Tibial nerve (tissue), 4 donors: Measurements from ENCODE around the gene PPP1R1B. TPM values are rescaled to one million over a fixed set of nuclear protein-coding genes. Genes with fewer than 3 reads are reported as not detected.

Experiments used
- DNase-seq, 2 donors: peaks; one replicate each; pipeline ENCODE4 v3.0.0-alpha.2; 2019; ENCODE audit warnings: low spot score in 2 of 2
- H3K27ac ChIP-seq, 4 donors: fragments of 200-600 bp; sonication (generic) in 3 of 4; one replicate each; pipeline ENCODE4 v1.5.1; 2017 to 2019; ENCODE audit warnings: mild to moderate bottlenecking in 1 of 4
- H3K27me3 ChIP-seq, 2 donors: fragments of 200-600 bp; sonication (generic) in 1 of 2; one replicate each; pipeline versions ENCODE4 v1.5.1 to v1.6.0; 2017 to 2019
- H3K36me3 ChIP-seq, 3 donors: fragments of 200-600 bp; sonication (generic); one replicate each; pipeline ENCODE4 v1.5.1; 2018 to 2019
- H3K4me1 ChIP-seq, 4 donors: fragments of 200-600 bp; sonication (generic) in 3 of 4; one replicate each; pipeline ENCODE4 v1.5.1; 2017 to 2019
- H3K4me3 ChIP-seq, 4 donors: fragments of 200-600 bp; sonication (generic) in 3 of 4; one replicate each; pipeline ENCODE4 v1.5.1; 2017 to 2019; ENCODE audit warnings: mild to moderate bottlenecking in 1 of 4, moderate library complexity in 1 of 4
- H3K9me3 ChIP-seq, 4 donors: fragments of 200-600 bp; sonication (generic) in 3 of 4; one replicate each; pipeline ENCODE4 v1.5.1; 2017 to 2019
- CTCF ChIP-seq, 5 experiments: fragments of 200-600 bp in 3 of 5; fragments of 450-650 bp in 2 of 5; sonication (generic) in 3 of 5; IDR thresholded peaks; one replicate each; pipeline ENCODE4 v1.5.1; 2016 to 2019; ENCODE audit warnings: antibody characterized with exemption in 5 of 5, mild to moderate bottlenecking in 3 of 5, moderate library complexity in 2 of 5
- EP300 ChIP-seq, 2 donors: sonication (generic); formaldehyde crosslinking; IDR thresholded peaks; one replicate each; pipeline ENCODE4 v1.6.1; 2017; ENCODE audit warnings: antibody characterized with exemption in 2 of 2, mild to moderate bottlenecking in 1 of 2
- POLR2A ChIP-seq, 2 donors: fragments of 450-650 bp; IDR thresholded peaks; one replicate each; pipeline ENCODE4 v1.6.1; 2017; ENCODE audit warnings: antibody characterized with exemption in 2 of 2, mild to moderate bottlenecking in 2 of 2, moderate library complexity in 2 of 2
- WGBS, 2 donors: methylation state at CpG; one replicate each; pipeline ENCODE4 v1.1.5; 2018; 5-methylcytosine and 5-hydroxymethylcytosine counted together
- total RNA-seq, 4 donors: library from RNA; depleted of rRNA; stranded (reverse); fragments of >200 nt; gene quantifications; one replicate each; pipeline ENCODE4 v1.1.0, GENCODE V29; 2016

Gene PPP1R1B
- total RNA-seq, 4 donors from 2014 or later = 10.4 to 20.4 (median 12.7) TPM

- Histone ChIP-seq H3K36me3 (no peaks in the 10 kb centered on the region), H3K27me3 (no peaks in the 10 kb centered on the region), H3K4me1 (peaks cover 0 to 94% (median 52%) of the 10 kb centered on the region in 4 donors), H3K4me3 (peak overlapping the region; percentile 62 to 95 (median 76)), H3K9me3 (no peaks in the 10 kb centered on the region), H3K27ac (peak overlapping the region in 2 of 4 donors; percentile 90 to 96)
- 72 to 86% methylated on average over 7 of the region's 7 CpGs for WGBS, 2 donors
- no peak for DNase-seq
- no peak for TF ChIP-seq CTCF (IDR thresholded peaks at IDR 0.05)
- no peak for TF ChIP-seq POLR2A (IDR thresholded peaks at IDR 0.05)
- TF ChIP-seq EP300 (IDR thresholded peaks at IDR 0.05) = no peak
These were observed 11.6 kb downstream of the PPP1R1B start for GRCh38 chr17:39638317-39638716.

GRCh38 chr17:39639043-39639442, 12.3 kb downstream of the PPP1R1B start:
- no peak for TF ChIP-seq CTCF (IDR thresholded peaks at IDR 0.05)
- no peak for TF ChIP-seq POLR2A (IDR thresholded peaks at IDR 0.05)
- no peak for TF ChIP-seq EP300 (IDR thresholded peaks at IDR 0.05)
- no peaks in the 10 kb centered on the region for H3K27me3 ChIP-seq
- peak overlapping the region in 2 of 4 donors; percentile 72 to 78 for H3K27ac ChIP-seq
- no peak overlapping the region for H3K4me3 ChIP-seq
- 62 to 68% methylated on average over 2 of the region's 2 CpGs for WGBS, 2 donors
- H3K36me3 ChIP-seq = no peaks in the 10 kb centered on the region
- no peaks in the 10 kb centered on the region for H3K9me3 ChIP-seq
- peaks cover 0 to 94% (median 51%) of the 10 kb centered on the region in 4 donors for H3K4me1 ChIP-seq
- no peak for DNase-seq

- TF ChIP-seq EP300 (IDR thresholded peaks at IDR 0.05) (peak in 1 of 2 donors; percentile 26), POLR2A (IDR thresholded peaks at IDR 0.05) (no peak)
- H3K4me3 ChIP-seq = no peak overlapping the region
- WGBS, 2 donors = 67 to 70% methylated on average over 11 of the region's 11 CpGs
- DNase-seq = no peak
- H3K27me3 ChIP-seq = no peaks in the 10 kb centered on the region
- H3K9me3 ChIP-seq = no peaks in the 10 kb centered on the region
- H3K27ac ChIP-seq = peak overlapping the region in 2 of 4 donors; percentile 72 to 78
- no peaks in the 10 kb centered on the region for H3K36me3 ChIP-seq
- peaks cover 0 to 92% (median 50%) of the 10 kb centered on the region in 4 donors for H3K4me1 ChIP-seq
These were observed 13.1 kb downstream of the PPP1R1B start for GRCh38 chr17:39639566-39640458.

GRCh38 chr17:39640591-39641031, 13.9 kb downstream of the PPP1R1B start:
- H3K36me3 ChIP-seq = no peaks in the 10 kb centered on the region
- peak overlapping the region in 2 of 4 donors; percentile 72 to 78 for H3K27ac ChIP-seq
- no peak for DNase-seq
- no peak overlapping the region for H3K4me3 ChIP-seq
- peaks cover 0 to 87% (median 50%) of the 10 kb centered on the region in 4 donors for H3K4me1 ChIP-seq
- no peaks in the 10 kb centered on the region for H3K27me3 ChIP-seq
- H3K9me3 ChIP-seq = no peaks in the 10 kb centered on the region
- 21 to 37% methylated on average over 4 of the region's 4 CpGs for WGBS, 2 donors
- TF ChIP-seq CTCF (IDR thresholded peaks at IDR 0.05) (no peak), POLR2A (IDR thresholded peaks at IDR 0.05) (no peak), EP300 (IDR thresholded peaks at IDR 0.05) (no peak)

- peaks cover 0 to 83% (median 46%) of the 10 kb centered on the region in 4 donors for H3K4me1 ChIP-seq
These were observed 14.3 kb downstream of the PPP1R1B start for GRCh38 chr17:39641097-39641496.

More at GRCh38 chr17:39641097-39641496, 14.3 kb downstream of the PPP1R1B start:
- DNase-seq = no peak
- WGBS, 2 donors = 88 to 95% methylated on average over 4 of the region's 4 CpGs
- H3K27me3 ChIP-seq = no peaks in the 10 kb centered on the region
- H3K36me3 ChIP-seq = no peaks in the 10 kb centered on the region
- TF ChIP-seq POLR2A (IDR thresholded peaks at IDR 0.05) = no peak
- TF ChIP-seq EP300 (IDR thresholded peaks at IDR 0.05) = no peak
- TF ChIP-seq CTCF (IDR thresholded peaks at IDR 0.05) = no peak
- H3K9me3 ChIP-seq = no peaks in the 10 kb centered on the region
- peak overlapping the region in 1 of 4 donors; percentile 78 for H3K27ac ChIP-seq
- no peak overlapping the region for H3K4me3 ChIP-seq
